GM19240 (cell line): ENCODE measurements around the gene WNT3.
"Not testable (repeated sequence)": the region's sequence is repeated elsewhere in the genome, so short reads cannot be mapped to it uniquely, and the experiment has no call there.

Source experiments
- DNase-seq: peaks from one replicate; pipeline ENCODE4 v3.0.0; 2011; ENCODE audit warnings: low spot score; ENCODE audit not compliant: insufficient read length

Gene WNT3

GRCh38 chr17:46785696-46786095 lies 32.8 kb downstream of the WNT3 start:
- no peak for DNase-seq

- no peak for DNase-seq
Measured at GRCh38 chr17:46783031-46783593, 35.4 kb downstream of the WNT3 start.

GRCh38 chr17:46782250-46782953 lies 36.1 kb downstream of the WNT3 start:
- DNase-seq = no peak

- DNase-seq = no peak
Measured at GRCh38 chr17:46780003-46780373, 38.5 kb downstream of the WNT3 start.

GRCh38 chr17:46777943-46778915 lies 40.3 kb downstream of the WNT3 start:
- no peak for DNase-seq

- DNase-seq = no peak
Measured at GRCh38 chr17:46776298-46777005, 42.0 kb downstream of the WNT3 start.

GRCh38 chr17:46774108-46774737 lies 44.3 kb downstream of the WNT3 start:
- DNase-seq = no peak

GRCh38 chr17:46773676-46774075 lies 44.8 kb downstream of the WNT3 start:
- DNase-seq = no peak

GRCh38 chr17:46773221-46773605 lies 45.3 kb downstream of the WNT3 start:
- DNase-seq = no peak

- no peak for DNase-seq
Measured at GRCh38 chr17:46772475-46773220, 45.8 kb downstream of the WNT3 start.

GRCh38 chr17:46771561-46772474 lies 46.7 kb downstream of the WNT3 start:
- no peak for DNase-seq

- DNase-seq = no peak
Measured at GRCh38 chr17:46770818-46771560, 47.5 kb downstream of the WNT3 start.

GRCh38 chr17:46770439-46770817 lies 48.1 kb downstream of the WNT3 start:
- no peak for DNase-seq

- no peak for DNase-seq
Measured at GRCh38 chr17:46769531-46770438, 48.7 kb downstream of the WNT3 start.

- not testable (repeated sequence) for DNase-seq
Measured at GRCh38 chr17:46768896-46769295, 49.6 kb downstream of the WNT3 start.

- DNase-seq = no peak
Measured at GRCh38 chr17:46768540-46768870, 50.0 kb downstream of the WNT3 start.
